GM19463 (cell line): ENCODE measurements around the gene LRP1B.
"Not testable (repeated sequence)": the region's sequence is repeated elsewhere in the genome, so short reads cannot be mapped to it uniquely, and the experiment has no call there.

Experiments used
- ATAC-seq: cut with Tn5 transposase; IDR thresholded peaks from one replicate; pipeline ENCODE4 v1.9.1; 2021; ENCODE audit warnings: mild to moderate bottlenecking, moderate library complexity; ENCODE audit not compliant: unreplicated experiment

LRP1B gene

GRCh38 chr2:141900826-141901225 lies 230.0 kb downstream of the LRP1B start:
- no peak for ATAC-seq

DNA sequence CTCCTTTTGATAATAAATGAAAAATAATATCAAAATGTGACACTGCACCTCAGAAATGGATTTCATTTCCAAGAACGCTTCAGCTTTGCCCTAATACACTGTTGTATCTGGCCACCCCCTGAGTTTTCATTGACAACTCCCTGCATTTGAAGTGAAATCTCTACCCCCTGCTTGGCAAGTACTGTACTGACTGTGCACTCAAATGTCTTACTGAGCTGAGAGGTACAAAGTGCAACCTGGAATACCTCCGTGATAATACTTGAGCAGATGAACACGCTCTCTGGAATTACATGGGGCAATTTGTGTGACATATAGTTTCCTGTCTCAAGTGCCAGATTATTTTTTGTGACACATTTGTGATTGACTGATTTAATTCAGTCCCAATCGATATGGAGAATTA lies 231.1 kb downstream of the LRP1B start:
- no peak for ATAC-seq

DNA sequence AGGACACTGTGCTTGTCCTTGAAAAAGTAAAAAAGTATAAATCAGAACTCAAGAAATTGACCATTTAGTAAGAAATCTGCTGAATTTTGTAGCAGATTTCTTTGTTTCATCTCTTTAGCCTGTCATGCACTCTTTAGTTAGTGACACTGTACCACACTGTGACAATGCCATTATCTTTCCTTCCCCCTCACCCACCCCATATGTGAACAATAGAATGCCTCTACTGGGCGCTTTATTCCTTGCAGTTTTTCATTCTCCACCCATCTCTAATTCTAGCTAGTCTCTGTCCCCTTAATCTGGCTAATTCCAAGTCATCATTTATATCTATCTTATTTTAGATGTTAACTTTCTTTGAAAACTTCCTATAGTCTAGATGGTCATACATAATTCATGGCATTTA lies 241.0 kb downstream of the LRP1B start:
- no peak for ATAC-seq

GRCh38 chr2:141888987-141889555 lies 241.7 kb downstream of the LRP1B start:
- no peak for ATAC-seq

- ATAC-seq, result no peak
Measured at GRCh38 chr2:141887363-141887762, 243.5 kb downstream of the LRP1B start.

GRCh38 chr2:141878016-141878415 lies 252.8 kb downstream of the LRP1B start:
- ATAC-seq, result no peak

DNA sequence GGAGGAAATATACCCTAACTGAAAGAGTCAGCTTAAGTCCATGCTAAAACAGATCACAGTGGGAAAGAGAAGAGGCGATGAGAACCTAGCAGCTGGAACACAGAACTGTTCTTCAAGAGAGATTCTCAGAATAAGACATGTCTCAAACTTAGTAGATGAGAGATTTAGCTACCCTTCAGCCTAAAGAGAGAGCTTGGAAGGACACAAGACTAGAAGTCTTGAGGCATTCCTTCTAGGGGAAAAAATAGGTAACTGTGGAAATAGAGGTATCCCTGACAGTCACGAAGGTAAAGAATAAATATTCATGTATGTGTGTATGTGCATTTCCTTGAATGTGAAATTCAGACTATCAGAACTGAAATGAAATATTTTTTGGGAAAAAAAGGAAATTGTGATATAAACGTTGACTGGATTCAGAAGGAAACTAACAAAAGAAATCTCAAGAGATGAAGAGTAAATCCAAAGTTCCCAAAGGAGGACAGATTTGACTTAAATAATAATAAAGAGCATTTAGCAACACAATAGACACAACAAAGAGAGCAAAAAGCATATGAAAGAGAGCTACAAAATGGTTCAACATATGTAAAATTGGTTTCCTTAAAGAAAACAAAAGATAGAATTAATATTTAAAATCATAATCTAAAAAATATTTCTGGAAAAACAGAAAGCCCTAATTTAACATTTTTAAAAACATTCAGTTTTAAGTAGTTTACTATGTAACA lies 258.7 kb downstream of the LRP1B start:
- ATAC-seq, result no peak

GRCh38 chr2:141869572-141869971 lies 261.2 kb downstream of the LRP1B start:
- ATAC-seq, result no peak

DNA sequence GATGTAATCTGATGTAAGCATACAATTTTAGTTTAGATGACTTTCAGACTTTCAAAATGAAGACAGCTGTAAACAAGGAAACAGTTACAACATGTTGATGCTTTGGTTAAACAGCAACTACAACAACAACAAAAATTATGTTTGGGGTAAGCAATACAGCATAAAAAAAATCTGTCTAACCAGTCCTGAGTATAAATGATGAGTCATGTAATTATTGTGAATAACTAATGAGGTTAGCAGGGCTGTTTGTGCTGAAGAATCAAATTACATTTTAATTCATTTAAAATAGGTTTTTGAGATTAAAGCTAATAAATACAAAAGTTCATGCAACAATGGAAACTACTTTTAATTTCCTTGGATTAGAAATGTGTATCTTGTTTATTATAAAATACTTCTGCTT lies 266.9 kb downstream of the LRP1B start:
- no peak for ATAC-seq

- ATAC-seq, result no peak
Measured at GRCh38 chr2:141856215-141856919, 274.4 kb downstream of the LRP1B start.

DNA sequence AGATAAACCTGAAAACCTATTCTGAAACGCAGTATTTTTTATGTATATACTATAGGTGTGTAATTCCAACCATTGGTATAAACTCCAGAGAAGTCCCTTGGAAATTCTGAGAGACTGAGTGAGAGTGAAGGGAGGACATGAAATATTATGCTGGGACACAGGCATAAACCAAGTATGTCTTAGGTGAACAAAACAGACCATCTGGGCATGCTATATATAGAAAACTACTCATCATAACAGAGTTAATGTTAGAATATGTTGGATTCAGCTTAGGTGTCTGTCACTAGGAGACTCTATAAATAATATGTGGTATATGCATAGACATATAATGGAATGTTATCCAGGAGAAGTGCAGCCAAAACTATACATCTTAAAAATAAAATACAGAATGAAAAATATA lies 282.6 kb downstream of the LRP1B start:
- ATAC-seq, result no peak

DNA sequence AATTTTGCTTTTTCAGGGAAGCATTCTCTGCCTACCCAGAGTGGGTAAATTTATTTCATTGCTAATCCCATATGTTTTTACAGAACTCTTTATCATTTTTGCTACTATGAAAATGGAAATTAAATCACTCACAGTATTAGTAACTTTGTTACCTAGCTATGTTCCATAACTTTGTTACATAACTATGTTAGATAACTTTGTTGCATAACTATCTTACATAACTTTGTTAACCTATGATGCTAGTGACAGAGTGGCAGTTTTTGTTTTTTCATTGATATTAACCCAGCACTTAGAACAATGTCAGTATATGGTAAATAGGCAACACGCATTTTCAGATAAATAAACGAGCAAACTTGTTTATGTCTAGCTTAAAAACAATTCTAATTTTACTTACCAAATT lies 286.6 kb downstream of the LRP1B start:
- ATAC-seq, result no peak

GRCh38 chr2:141835103-141835502 lies 295.7 kb downstream of the LRP1B start:
- no peak for ATAC-seq

DNA sequence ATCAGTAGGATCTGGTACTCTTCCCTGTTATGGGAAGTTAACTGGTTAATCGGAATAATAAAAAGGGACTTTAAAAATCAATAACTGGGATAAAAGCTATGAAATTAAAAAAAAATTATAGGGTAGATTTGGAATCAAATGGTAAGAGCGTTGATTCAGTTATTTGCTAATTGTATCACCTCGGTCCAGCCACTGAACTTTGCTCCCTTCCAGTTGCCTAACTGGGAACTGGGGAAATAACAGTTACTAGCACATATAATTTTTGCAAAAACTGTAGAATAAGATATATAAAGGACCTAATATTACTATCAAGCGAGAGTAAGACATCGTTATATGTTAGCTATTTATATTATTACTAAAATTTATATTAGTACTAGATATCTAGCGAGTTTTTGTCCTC lies 302.1 kb downstream of the LRP1B start:
- no peak for ATAC-seq

DNA sequence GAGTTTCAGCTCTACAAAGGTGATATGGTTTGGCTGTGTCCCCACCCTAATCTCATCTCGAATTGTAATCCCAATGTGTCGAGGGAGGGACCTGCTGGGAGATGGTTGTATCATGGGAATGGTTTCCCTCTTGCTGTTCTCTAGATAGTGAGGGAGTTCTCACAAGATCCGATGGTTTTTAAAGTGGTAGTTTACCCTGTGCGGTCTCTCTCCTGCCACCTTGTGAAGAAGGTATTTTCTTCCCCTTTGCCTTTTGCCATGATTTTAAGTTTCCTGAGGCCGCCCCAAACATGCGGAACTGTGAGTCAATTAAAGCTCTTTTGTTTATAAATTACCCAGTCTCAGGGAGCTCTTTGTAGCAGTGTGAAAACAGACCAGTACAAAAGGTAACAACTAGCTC lies 306.0 kb downstream of the LRP1B start:
- no peak for ATAC-seq

DNA sequence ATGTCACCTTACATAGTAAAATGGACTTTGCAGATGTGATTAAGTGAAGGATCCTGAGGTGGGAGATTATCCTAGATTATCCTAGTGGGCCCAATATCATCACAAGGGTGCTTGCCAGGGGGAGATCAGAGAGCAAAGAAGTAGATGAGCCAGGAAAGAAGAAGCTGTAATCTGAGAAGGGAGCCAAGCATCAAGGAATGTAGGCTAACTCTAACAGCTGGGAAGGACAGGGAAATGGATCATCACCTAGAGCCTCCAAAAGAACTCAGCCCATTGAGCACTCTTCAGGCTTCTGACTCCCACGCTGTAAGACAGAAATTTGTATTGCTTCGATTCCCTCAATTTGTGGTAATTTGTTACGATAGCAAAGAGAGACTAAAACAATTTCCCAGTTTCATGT lies 309.9 kb downstream of the LRP1B start:
- no peak for ATAC-seq

GRCh38 chr2:141815320-141815719 lies 315.5 kb downstream of the LRP1B start:
- not testable (repeated sequence) for ATAC-seq

DNA sequence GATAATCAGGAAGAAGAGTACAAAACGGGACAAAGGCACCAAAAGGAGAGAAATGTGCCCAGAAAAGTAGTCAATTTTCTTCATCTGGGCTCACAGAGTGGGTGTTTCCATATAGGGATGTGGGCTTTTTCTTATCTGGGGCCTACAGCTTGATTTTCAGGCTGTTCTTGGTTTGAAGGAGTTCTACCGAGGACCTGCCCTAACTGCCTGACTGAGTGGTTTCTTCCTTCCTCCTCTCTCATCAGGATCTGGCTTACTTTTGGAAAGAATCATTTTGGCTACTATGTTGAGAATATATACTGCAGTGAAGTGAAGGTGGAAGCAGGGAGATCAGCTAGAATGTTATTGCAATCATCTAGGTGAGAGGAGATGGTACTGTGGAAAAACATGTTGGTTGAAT lies 316.7 kb downstream of the LRP1B start:
- ATAC-seq, result no peak

DNA sequence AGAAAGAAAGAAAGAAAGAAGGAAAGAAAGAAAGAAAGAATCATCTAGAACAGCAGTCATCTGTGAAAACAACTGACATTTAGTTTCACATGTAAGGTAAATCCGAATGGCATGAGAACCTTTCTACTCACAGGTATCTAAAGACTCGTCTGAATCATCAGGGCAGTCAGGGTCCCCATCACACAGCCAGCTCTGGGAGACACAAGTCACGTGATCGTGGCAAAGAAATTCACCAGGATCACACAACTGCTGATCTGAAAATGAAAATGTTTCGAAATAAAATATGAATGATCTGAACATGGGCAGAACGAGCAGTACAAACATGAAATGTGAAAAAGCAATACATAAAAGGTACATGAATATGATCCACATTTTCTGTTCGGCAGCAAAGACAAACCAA lies 320.7 kb downstream of the LRP1B start:
- no peak for ATAC-seq

- ATAC-seq, result no peak
Measured at GRCh38 chr2:141806090-141806489, 324.7 kb downstream of the LRP1B start.

- no peak for ATAC-seq
Measured at GRCh38 chr2:141805302-141805701, 325.5 kb downstream of the LRP1B start.

- ATAC-seq, result no peak
Measured at GRCh38 chr2:141796449-141796848, 334.4 kb downstream of the LRP1B start.
